ENCODE data around the gene RFPL4AL1.
"Not testable (repeated sequence)": the region's sequence is repeated elsewhere in the genome, so short reads cannot be mapped to it uniquely, and the experiment has no call there.

RFPL4AL1 gene

DNA sequence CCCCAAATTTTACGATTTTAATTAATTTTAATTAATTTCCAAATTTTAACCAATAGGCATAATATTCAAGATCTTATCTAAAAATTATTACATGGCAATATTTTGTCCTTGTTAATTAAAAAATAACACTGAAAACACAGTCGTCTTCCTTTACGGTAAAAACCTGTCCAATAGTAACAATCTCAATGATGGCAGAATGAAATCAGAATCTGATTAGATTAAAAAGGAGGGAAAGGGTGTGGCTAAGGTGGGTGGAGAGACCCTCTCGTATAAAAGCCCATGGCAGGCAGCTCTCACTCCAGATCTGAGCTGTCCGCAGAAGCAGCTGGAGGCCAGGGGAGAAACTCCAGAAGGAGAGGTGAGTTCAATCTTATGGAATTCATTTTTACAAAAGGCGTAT, at the start of gene RFPL4AL1:
TSS of gene RFPL4AL1 (plus strand) at position 301 of the 400 bp plus-strand sequence. CDS start 2,687 bp downstream, outside the sequence.
- DNase-seq, result not testable (repeated sequence)

DNA sequence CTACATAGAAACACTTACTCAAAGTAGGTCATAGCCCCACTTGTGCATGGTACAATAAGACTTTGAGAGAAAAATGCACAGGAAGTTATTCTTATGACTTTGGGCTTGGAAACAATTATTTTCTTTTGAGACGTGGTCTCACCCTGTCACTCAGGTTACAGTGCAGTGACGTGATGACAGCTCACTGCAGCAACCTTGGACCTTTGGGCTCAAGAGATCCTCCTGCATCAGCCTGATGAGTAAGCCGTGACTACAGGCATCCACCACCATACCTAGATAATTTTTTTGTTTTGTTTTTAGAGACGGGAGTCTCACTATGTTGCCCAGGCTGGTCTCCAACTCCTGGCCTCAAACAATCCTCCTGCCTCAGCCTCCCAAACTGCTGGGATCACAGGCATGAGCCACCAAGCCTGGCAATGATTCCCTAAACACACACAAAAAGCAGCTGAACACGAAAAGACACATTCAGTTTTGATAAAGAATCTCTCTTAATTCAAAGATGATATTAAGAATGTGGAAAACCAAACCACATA, 48.6 kb upstream of the RFPL4AL1 start:
- DNase-seq, result no peak

DNA sequence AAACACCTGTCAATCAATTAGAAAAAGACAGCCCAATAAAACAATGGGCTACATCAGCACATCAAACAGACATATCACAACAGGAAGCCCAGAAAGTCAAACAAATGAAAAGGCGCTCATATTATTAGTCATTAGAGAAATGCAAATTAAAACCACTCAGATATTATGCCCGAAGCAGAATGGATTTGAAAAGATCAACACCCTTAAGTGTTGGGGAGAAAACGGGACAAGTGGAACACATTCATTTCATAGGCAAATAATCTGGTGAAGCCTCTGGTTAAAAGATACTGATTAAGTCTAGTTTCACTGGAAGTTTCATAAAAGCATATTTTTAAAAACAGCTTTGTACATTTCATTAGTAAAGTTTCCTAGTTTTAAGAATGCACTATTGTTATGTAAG, 48.1 kb upstream of the RFPL4AL1 start:
- no peak for DNase-seq

DNA sequence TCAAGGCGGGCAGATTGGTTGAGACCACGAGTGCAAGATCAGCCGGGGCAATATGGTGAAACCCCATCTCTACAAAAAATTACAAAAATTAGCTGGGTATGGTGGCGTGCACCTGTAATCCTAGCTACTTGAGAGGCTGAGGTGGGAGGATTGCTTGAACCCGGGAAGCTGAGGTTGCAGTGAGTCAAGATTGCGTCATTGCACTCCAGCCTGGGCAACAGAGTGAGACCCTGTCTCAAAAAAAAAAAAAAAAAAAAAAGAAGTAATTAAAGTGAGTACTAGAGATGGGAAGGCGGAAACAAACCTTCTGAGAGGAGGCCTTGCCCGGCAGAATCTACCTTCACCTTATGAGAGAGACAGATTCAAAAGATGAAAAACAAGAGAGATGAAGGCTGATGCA, 45.4 kb upstream of the RFPL4AL1 start:
- no peak for DNase-seq

DNA sequence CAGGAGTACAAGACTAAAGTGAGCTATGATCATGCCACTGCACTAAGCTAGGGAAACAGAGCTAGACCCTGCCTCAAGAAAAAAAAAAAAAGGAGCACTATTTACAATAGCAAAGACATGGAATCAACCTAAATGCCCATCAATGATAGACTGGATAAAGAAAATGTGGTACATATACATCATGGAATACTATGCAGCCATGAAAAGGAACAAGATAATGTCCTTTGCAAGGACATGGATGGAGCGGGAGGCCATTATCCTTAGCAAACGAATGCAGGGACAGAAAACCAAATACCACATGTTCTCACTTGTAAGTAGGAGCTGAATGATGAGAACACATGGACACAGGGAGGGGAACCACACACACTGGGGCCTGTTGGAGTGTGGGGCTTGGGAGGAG, 38.5 kb upstream of the RFPL4AL1 start:
- not testable (repeated sequence) for DNase-seq

DNA sequence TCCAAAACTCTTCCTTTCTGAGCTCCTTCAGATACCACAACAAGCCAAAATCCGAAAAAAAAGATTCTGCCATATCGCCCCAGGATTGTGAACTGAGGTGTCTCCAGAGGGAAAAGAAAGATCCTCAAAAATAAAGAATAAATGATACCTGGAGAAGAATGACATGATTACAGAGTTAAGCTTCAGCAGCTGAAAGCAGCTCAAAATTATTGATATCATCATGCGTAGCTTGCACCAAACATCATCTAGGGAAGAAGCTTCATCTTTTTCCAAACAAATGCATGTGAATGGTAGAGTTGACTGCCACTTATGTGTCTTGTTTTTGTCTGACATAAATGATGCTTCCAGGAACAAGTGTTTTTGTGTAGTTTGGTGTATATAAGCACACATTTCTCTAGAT, 30.6 kb upstream of the RFPL4AL1 start, which contains the start of gene NLRP9:
TSS of gene NLRP9 (minus strand) at position 101 of the 400 bp plus-strand sequence. CDS start at position 73, 28 bp downstream.
- DNase-seq, result no peak

DNA sequence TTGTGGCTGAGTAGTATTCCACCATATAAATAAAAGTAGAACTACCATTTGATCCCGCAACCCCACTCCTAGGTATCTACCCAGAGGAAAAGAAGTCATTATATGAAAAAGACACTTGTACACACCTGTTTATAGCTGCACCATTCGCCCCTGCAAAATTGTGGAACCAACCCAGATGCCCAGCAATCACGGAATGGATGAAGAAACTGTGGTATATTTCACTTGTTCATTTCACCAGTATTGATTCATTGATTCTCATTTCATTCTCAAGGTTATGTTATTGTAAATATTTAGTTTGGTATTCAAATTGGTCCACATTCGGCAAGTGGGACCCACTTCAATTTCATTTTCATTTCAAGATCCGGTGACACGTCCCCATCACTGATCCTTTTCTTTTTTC, 18.2 kb upstream of the RFPL4AL1 start:
- no peak for DNase-seq

DNA sequence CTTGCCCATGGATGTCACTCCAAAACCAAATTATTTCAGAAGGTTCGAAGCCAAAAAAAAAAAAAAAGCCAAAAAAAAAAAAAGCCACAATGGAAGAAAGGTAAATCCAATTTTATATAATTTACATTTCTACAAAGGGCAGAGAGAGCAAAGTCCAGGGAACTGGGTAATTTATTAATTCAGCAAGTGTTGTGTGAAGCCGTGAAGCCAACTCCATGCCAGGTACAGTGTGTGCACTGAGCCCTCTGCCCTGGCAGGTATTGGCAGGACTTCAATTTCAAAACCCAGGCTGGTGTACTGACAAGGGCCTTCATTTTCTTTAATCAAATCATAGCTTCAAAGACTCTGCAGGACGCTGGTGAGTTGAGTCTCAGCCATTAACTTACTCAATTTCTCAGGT, 15.5 kb upstream of the RFPL4AL1 start:
- DNase-seq, result no peak

DNA sequence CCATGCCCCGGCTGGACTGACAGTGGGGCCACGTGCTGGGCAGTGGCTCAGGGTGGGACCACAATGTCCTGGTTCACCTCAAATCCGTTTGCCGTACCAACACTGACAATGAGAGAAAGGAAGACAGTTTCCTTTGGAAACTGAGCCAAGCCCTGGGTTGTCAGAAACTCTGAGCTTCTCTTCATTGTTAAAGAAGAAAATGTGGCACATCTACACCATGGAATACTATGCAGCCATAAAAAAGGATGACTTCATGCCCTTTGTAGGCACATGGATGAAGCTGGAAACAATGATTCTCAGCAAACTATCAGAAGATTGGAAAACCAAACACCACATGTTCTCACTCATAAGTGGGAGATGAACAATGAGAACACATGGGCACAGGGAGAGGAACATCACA, 12.1 kb upstream of the RFPL4AL1 start:
- not testable (repeated sequence) for DNase-seq

DNA sequence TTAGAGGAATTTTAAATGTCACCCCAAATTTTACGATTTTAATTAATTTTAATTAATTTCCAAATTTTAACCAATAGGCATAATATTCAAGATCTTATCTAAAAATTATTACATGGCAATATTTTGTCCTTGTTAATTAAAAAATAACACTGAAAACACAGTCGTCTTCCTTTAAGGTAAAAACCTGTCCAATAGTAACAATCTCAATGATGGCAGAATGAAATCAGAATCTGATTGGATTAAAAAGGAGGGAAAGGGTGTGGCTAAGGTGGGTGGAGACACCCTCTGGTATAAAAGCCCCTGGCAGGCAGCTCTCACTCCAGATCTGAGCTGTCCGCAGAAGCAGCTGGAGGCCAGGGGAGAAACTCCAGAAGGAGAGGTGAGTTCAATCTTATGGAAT, 10.1 kb upstream of the RFPL4AL1 start, which contains the start of gene RFPL4A:
TSS of gene RFPL4A (plus strand) at position 301 of the 400 bp plus-strand sequence. CDS start 2,704 bp downstream, outside the sequence.
- DNase-seq, result not testable (repeated sequence)

DNA sequence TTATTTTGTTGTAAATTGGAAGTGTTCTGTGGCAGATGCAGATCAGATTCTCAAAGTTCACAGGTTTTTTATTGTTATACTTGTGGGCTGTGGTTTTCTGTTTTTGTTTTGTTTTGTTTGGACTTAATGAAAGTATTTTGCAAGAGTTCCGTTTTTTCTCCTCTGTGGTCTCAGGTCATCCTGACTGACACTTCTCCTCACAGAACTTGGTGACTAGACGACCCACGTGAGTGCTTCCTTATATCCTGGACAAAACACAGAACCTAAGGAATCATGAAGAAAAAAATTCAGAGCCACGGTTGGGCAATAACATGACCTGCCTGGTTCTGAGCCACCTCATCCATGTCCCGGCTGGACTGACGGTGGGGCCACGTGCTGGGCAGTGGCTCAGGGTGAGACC, 2.5 kb upstream of the RFPL4AL1 start:
- no peak for DNase-seq

DNA sequence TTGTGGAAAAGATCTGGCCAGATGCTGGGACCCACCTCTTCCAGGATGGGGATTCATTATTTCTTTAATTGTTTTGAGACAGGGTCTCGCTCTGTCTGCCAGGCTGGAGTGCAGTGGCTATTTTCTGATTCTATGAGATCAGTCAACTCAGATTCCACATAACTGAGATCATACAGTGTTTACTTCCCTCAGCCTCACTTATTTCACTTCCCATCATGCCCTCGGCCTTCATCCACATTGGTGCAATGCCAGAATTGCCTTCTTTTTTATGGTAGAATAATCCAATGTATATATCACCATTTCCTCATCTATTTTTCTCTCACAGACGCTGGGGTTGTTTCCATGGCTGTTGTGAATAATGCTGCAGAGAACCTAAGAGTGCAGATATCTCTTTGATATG, 714 bp downstream of the RFPL4AL1 start:
- DNase-seq, result not testable (repeated sequence)

DNA sequence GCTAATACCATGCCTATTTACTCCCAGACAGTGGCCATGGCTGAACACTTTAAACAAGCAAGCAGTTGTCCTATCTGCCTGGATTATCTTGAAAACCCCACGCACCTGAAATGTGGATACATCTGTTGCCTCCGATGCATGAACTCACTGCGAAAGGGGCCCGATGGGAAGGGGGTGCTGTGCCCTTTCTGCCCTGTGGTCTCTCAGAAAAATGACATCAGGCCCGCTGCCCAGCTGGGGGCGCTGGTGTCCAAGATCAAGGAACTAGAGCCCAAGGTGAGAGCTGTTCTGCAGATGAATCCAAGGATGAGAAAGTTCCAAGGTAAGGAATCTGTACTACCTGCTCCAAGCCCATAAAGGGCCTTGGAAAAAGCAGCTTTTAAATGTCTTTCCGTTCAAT, 8.6 kb downstream of the RFPL4AL1 start:
- no peak for DNase-seq

DNA sequence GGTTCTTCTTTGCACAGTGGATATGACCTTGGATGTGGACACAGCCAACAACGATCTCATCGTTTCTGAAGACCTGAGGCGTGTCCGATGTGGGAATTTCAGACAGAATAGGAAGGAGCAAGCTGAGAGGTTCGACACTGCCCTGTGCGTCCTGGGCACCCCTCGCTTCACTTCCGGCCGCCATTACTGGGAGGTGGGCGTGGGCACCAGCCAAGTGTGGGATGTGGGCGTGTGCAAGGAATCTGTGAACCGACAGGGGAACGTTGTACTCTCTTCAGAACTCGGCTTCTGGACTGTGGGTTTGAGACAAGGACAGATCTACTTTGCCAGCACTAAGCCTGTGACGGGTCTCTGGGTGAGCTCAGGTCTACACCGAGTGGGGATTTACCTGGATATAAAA, 9.4 kb downstream of the RFPL4AL1 start:
- no peak for DNase-seq

DNA sequence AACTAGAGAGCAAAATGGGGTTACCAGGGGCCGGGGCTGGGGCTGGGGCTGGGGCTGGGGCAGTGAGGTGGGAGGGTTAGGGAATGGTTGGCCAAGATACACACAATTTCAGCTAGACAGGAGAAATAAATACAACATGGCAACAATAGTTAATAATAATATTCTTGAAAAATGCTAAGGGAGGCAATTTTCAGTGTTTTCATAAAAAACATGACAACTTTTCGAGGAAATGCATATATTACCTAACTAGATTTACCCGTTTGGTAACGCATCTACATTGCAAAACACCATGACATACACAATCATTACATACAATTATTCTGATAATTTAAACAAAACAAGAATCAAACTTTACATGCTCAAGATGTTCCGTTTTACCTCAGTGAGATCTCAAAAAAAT, 12.2 kb downstream of the RFPL4AL1 start:
- DNase-seq, result no peak

DNA sequence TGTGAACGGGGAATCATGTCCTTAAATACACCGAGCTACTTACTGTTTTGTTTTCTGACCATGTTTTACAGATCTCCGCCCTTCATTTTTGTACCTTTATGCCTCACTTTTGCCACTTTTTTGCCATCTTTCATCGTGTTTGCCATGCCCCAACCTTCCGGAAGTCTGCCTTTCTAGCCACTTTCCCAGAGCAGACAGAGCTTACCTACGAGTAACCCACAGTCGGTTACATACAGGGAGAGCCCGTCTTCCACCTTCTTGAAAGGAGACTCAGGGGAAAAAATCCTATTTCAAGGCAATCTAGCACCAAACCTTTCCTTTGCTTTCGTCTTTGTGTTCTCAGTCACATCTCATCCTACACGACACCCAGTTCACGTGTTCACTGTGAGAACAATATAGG, 26.1 kb downstream of the RFPL4AL1 start:
- no peak for DNase-seq

DNA sequence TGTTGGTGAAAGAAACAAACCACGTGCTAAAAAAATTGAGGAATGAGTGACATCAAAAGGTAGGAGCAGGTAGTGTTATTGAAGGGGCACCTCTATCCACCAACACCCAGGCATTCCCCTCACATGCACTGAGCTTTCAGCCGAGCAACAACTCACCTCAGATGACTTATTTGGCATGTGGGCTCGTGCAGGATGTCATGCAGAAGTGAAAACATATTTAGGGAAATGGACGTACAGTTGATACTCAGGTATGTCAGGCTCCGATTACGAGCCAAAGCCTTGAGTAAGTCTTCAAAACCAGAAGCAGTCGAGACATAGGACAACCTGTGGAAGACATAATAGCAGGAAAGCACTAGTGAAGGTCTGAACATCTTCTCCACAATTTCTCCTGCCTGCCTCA, 32.5 kb downstream of the RFPL4AL1 start:
- no peak for DNase-seq

DNA sequence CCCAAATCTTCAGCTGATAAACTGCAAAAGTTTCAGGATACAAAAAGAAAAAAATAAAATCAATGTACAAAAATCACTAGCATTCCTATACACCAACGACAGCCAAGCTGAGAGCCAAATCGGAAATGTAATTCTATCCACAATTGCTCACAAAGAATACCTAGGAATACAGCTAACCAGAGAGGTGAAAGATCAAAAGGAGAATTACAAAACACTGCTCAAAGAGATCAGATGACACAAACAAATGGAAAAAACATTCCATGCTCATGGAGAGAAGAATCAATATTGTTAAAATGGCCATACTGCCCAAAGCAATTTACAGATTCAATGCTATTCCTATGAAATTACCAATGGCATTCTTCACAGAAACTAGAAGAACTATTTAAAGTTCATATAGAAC, 33.4 kb downstream of the RFPL4AL1 start:
- DNase-seq, result no peak

DNA sequence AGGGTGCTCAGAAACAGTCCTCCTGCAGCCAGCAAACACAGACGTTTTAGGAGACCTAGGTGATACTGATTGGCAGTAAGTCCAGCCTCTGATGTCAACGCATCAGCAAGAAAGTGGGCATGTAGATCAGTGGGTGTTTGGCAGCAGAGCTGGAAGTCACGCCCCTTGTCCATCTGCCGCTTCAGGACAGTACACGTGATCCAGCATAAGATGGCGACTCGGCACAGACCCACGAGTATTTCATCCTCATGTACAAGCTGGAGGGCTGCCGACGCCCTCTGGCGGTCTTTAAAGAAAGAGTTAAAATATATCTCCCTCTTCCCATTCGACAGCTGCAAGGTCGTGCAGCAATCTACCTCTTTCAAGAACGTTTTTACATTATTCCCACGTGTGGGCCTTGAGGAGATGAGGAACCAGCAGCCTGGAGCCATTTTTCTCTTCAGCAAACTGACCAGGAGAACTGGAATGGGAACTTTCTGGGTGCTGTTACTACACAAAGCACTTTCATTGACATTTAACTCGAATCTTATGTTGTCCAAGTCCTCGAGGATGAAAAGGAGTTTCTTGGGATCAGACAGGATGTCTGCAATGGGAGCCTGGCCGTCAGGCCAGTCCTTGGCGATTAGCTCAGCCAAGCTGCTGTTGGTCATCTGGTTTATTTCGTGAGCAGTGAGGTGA, 40.6 kb downstream of the RFPL4AL1 start:
- no peak for DNase-seq

DNA sequence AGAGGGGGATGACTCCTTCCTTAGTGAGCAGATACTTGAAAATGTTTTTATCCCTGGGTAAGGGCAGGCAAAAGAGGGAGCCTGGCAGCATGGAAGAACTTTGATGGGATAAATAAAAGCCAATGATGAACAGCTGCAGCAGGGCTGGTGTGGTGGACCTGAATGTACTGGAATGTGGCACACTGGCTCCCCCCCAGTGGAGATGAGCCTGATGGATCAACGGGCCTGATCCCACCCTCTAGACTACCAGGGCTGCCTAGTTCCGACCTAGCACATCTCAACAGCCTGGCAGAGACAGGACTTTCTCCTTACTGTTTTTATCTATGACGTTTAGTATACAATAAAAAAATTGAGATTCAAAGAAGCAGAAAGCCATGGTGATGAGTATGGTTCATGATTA, 42.4 kb downstream of the RFPL4AL1 start:
- DNase-seq, result no peak

DNA sequence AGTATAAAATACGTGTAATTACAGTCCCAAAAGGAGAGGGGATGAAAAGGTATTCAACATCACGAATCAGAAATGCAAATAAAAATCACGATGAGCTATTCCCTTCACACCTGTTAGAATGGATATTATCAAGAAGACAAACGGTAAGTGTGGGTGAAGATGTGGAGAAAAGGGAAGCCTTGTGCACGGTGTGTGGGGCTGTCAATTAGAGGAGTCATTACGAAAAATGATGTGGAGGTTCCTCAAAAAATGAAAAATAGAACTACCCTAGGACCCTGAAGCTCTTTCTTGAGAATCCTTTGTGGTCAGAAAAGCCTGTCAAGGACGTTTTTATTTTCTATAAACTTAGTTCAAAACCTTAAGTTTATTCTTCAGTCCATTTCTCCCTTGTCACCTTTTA, 43.5 kb downstream of the RFPL4AL1 start:
- DNase-seq, result no peak

DNA sequence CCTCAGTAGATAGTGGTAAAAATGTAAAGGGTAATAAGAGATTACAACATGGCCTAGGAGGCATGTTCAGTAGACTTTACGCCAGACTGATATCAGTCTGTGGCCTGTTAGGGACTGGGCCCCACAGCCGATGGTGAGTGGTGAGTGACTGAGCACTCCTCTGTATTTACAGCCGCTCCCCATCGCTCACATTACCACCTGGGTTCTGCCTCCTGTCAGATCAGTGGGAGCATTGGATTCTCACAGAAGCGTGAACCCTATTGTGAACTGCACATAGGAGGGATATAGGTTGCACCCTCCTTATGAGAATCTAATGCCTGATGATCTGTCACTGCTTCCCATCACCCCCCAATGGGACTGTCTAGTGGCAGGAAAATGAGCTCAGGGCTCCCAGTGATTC, 45.0 kb downstream of the RFPL4AL1 start:
- no peak for DNase-seq

DNA sequence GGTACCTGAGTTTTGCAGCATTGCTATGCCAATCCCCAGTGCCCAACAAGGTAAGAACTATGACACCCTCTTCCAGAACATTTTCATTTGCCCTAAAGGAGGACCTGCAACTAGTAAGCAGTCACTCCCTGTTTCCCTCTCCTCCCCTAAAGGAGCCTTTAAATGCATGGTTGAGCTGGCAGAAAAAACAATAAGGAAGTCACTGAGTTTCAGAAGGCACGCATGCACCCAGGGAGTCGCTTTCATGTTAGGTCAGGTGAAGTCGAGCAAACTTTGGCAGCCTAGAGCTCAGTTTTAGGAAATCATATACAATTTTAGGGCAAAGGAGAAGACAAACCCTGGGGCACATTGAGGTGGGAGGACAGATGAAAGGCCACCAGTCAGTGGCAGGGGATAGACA, 51.1 kb downstream of the RFPL4AL1 start:
- DNase-seq, result no peak
